T1000 (cell line): ENCODE data around the gene CRABP2.
A peak's percentile ranks its signal among the peaks of the same experiment; 100 is the strongest.

Experiments
- DNase-seq: peaks from one replicate; lab custom pipeline; 2025; ENCODE audit warnings: mixed read lengths; lab: John Stamatoyannopoulos, UW

Gene CRABP2

GRCh38 chr1:156690675-156691036, 14.7 kb downstream of the CRABP2 start:
- DNase-seq, result no peak

DNA sequence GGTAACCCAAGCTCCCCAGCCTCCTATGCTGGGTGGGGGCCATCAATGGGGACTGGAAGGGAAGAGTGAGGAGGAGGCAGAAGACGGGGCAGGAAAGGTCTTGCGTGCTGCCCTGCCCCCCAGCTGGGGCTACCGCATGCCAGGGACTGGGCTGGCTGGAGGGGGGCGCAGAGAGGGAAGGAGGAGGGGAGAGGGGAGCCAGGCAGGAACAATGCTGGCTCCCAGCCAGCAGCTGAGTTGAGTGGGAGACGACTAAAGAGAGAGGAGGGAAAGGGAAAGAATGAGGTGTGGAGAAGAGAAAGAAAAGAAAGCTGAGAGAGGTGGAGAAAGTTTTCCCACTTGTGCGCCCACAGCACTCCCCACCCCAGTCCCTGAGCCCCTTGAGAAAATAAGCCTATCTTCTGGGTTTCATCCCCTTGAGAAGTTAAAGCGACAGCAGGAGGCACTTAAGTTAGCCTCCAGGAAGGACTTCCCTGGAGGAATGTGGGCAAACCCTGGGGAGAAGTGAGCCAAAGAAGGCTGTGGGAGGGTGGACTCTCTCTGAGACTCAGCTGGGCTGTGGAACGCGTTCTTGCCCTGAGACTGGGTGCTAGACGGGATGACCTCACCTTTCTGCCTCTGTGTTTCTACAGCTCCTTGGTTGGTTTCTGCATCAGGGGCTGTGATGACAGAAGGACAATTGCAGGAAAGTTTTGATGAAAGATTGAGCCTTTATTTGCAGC, 15.3 kb downstream of the CRABP2 start:
- no peak for DNase-seq

- DNase-seq, result peak; percentile 61
These were observed 16.1 kb downstream of the CRABP2 start for GRCh38 chr1:156689035-156689952.

- no peak for DNase-seq
These were observed 21.1 kb downstream of the CRABP2 start for GRCh38 chr1:156684227-156684782.

DNA sequence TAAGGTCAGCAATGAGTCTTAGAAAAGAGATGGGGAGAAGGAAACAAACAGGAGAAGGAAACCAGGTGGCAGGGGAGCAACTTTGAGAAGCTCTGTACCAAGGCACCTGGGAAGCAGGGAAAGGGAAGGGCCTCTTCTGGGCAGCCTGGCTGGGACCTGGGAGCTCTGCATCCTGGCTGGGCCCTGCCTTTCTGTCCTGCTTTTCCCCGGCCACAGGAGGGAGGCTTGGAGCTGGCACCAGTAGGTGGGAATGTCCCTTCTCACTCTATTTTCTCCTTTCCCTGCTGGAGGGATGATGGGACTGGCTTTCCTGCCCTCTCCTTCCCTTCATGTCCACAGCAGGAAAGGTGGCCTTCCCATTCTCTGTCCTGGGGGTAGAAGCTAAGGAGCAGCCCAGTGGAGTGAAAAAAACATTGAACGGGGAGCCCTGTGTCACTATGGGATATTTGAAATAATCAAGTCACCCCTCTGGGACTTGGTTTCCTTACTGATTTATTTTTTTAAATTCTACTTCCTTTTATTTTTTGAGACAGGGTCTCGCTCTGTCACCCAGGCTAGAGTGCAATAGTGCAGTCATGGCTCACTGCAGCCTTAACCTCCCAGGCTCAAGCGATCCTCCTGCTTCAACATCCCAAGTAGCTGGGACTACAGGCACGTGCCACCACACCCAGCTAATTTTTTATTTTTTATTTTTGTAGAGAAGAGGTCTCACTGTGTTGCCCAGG, 23.1 kb downstream of the CRABP2 start:
- no peak for DNase-seq

GRCh38 chr1:156681196-156681960, 24.0 kb downstream of the CRABP2 start:
- DNase-seq, result no peak

DNA sequence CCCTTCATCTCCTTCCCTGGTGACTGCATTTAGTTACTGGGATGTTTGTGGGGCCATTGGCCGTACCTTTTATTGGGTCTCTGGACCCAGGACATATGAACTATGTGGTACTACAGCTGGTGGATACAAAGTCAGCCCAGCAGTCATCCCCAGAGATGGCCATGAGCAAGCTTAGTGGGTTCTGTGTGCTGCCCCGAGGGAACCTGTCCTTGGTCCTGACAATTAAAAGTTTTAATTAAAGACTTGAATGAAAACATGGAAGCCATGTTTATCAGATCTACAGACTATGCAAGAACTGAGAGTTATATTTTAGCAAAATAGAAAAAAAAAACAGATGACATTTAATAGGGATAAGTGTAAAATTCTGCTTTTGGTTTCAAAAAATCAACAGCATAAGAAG, 25.3 kb downstream of the CRABP2 start:
- DNase-seq, result no peak

DNA sequence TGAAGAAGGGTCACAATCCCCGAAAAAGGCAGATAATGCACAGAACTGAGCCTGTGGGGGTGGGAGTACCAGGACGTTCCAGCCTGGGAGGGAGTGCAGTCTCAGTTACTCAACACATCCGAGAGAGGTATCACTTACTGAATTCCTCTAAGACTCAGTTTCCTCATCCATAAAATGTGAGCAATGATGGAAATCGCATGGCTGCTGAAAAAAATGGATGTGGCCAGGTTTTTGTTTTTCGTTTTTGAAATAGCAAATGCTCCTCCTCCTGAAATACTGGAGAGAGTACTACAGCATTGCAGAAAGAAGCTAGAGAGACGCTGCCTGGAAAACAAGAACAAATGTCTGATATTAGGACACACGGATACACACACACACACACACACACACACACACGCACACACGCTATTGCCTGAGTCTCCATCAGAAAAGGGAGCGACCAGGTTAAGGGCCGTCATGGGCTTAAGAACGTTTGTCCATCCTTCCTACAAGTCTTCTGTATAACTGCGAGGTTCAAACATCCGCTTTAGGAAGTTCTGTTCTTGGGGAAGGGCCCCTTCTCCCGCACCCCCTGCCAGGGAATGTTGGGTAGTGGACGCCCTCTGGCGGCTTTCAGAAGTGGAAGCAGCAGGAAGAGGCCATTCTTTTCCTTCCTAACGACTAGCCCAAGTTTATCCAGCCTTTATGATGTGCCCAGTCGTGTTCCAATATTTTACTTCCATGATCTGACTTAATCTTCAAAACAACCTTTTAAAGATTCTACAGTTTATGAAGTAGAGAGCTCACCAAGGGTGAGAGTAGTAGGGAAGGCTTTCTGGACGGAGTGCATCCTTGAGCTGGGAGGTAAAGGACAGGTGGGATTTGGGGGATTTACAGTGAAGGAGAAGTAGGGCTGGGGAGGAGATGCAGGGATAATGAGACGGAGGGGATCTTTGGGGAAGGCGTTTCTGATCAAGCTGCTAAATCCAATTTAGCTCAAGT, 27.5 kb downstream of the CRABP2 start:
- DNase-seq, result peak; percentile 24

DNA sequence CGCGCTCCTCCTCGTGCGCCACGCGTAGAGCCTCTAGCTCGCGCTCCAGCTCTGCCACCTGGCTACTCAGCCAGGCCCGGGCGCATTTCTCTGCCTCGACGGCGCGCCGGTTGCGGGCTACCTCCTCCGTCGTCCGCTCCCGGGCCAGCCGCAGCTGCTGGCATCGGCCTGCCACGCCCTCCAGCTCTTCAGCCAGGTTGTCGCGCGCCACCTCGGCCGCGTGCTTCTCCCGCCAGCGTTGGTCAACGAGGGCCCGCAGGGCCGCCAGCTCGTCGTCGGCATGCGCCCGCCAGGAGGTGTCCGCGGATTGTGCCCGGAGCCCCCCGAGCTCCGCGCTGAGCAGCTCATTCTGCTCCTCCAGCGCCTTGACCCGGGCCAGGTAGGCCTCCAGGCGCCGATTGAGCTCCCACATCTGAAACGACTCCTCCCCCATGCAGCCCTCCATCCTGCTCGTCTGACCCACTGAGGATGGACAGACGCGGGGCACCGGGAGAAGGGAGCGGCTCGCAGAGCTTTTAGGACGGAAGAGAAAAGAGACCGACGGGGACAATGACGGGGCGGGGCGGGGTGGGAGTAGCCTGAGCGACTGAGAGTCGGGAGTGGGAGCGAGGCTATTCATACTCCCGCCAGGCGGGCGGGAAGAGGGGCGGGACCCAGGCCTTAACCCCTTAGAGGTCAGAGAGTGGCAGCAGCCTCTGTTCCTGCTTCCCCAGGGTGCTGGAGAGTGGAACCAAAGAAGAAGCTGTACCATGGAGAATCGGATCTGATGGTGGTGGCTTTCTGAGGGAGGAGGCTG, 28.4 kb downstream of the CRABP2 start, which contains the start of gene NES:
TSS of gene NES (minus strand) at position 588 of the 796 bp plus-strand sequence. CDS start at position 445, 143 bp downstream.
- no peak for DNase-seq

DNA sequence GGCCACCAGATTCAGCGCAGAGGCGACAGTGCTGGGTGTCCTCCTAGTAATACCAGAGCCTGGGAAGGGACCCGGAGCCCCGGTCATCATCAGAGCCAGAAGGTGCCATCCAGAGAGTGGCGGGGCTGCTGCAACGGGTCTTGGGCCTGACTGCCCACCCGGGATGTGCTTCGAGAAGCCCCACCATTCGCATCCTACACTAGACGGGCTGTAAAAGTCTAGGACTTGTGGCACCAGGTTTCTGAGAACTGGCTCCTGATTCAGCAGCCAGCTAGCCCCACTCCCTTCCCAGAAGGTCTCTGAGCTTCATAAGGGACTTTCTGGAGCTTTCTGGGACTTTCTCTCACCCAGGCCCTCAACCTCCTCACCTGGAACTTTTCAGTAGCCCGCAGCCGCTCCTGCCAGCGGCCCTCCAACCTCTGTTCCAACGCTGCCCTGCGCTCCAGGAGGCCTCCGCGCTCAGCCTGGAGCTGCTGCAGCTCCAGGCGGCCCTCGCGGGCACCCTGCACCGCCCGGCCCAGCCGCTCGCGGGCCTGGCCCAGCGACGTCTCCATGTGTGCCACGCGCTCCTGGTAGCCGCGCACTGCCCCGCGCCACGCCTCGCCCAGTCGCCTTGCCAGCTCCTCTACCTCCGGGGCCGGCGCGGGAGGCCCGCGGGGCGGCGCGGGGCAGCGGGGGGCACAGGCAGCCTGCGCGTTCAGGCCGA, 29.1 kb downstream of the CRABP2 start:
- DNase-seq, result no peak

DNA sequence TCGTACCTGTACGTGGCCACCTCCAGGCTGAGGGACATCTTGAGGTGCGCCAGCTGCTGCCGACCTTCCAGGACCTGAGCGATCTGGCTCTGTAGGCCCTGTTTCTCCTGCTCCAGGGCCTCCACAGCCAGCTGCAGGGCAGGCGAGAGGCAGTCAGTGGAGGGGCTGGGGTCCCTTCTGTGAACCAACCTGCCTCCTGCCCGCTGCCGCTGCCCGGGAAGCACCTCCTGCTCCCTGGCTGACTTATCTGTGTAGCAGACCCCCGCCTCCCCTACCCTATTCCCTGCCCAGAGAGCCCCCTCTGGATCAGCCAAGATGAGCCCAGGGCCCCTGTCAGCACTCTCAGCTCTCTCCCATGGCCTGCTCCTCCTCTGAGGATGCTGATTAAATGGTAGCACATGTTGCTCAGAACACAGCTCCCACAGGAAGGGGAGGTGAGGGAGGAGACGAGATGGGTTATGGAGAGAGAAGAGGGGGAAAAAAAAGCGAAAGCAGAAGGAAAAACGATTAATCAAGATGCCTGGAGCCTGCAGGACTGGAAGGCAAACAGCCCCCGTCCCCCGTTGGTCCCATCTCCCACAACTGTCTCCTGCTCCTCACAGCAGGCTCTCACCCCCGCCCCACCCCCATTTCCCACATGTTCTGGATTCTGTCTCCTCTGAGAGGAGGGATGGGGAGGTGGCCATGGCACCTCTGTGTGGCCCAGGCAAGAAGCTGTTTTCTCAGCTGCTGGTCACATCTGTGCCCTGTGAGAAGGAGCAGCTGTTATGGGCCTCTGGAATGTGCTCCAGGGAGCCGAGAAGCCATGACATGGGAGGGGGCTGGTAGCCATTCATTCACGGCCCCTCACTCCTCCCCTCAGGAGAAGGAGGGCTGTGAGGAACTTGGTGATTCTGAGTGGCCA, 29.9 kb downstream of the CRABP2 start:
- DNase-seq, result no peak

DNA sequence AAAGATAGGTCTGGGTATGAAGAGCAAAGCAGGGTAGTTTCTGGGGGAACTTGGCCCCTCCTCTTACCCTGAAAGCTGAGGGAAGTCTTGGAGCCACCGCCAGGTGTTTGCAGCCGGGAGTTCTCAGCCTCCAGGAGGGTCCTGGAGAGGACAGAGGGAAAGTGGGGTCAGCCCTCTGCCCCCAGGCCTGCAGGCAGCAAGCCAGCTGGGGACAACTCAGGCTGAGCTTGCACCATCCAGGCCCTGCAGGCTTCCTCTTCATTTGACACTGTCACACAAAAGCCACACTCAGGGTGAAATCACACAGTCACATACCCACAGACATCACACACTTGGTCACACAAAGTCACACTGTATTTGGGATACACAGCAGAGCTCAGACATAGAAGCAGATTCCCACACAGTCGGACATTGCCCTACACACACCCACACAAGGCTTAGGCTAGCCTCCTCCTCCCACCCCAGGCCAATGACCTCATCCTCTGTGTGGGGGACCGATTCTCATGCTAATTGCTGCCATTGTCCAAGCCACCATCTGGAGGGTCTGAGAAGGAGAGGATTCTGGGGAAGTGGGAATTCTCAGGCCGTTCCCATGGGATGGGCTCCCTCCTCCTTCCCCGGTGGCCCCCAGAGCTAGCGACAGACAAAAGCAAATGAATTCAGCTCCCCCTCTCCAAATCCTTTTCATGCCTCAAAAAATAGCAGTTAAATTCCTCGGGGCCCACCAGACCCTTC, 31.8 kb downstream of the CRABP2 start:
- no peak for DNase-seq

GRCh38 chr1:156671804-156672203, 33.6 kb downstream of the CRABP2 start:
- DNase-seq, result no peak

DNA sequence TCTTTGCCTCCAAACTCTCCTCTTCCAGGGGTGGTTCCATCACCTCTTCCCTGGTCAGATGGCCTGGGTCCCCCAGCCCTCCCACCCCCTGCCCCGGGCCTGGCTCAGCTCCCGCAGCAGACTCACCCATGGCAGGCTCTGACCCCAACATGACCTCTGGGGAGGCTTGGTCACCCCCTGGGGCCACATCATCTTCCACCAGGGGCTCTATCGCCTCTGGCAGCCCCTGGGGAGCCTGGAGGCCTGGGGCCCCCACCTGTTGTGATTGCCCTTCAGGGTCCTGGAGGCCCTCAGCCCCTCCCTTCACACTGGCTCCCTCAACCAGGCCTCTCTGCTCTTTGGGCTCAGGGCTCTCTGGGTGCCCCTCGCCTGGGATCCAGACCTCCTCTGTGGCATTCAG, 34.6 kb downstream of the CRABP2 start:
- DNase-seq, result no peak

DNA sequence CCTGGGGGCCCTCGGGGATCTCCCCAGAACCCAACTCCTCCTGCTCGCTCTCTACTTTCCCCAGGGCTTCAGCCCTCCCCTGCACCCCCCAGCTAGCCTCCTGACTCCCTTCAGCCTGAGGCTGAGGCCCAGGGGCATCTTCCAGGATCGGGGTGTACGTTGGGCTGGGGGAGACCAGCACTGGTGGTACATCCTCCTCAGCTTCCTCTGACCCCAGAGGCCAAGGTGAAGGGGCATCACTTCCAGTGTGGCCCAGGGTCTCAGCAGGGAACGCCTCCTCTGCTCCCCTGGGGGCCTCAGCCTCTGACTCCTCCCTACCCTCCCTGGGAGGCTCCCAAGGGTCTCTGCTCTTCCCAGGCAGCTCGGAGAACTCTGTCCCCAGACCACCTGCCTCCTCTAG, 35.0 kb downstream of the CRABP2 start:
- no peak for DNase-seq

DNA sequence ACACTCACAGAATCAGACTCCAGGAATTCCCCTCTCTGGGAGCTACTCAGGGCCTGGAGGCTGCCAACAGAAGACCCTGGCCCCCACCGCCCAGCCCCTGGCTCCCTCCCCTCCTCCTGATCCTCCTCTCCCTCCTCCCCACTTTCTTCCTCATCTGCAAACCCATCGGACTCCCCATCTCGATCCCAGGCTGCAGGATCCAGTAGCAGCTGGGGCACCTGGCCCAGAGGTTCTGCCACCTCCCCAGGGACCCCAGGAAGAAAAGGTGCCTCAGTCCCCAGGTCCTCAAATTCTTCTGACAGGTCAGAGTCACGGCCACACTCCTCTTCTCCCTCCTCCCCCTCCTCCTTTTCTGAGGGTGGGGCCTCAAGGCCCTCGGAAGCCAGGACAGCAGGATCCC, 35.6 kb downstream of the CRABP2 start:
- no peak for DNase-seq
